H1 (cell line): ENCODE measurements around the gene ST8SIA3. TPM values are rescaled to one million over a fixed set of nuclear protein-coding genes. Genes with fewer than 3 reads are reported as not detected.

Experiments
- CTCF ChIA-PET: fragments of 300-600 bp; sonication (Branson Sonifier 250); formaldehyde crosslinking; loops from one replicate; lab custom pipeline; 2021; ENCODE audit not compliant: partially characterized antibody; lab: Charles Lee
- POLR2A ChIA-PET: fragments of 300-600 bp; sonication (Branson Sonifier 250); formaldehyde crosslinking; loops from one replicate; lab custom pipeline; 2021; ENCODE audit warnings: inconsistent platforms; ENCODE audit not compliant: partially characterized antibody; lab: Charles Lee
- DNase-seq, 2 experiments: peaks; one replicate each; pipeline versions ENCODE4 v3.0.0 to v3.0.0-alpha.2; 2010 to 2022; ENCODE audit warnings: low spot score in 2 of 2, low read depth in 1 of 2, mixed read lengths in 1 of 2
- FAIRE-seq: peaks from 2 replicates; lab custom pipeline; 2011; peaks lifted over from hg19 to GRCh38; lab: Jason Lieb, UNC
- H2AFZ ChIP-seq: 2 replicates; pipeline ENCODE4 v1.8.1; 2012; ENCODE audit warnings: low read length, inconsistent platforms
- H2AK5ac ChIP-seq: 2 replicates; pipeline ENCODE4 v1.6.1; 2013; ENCODE audit warnings: low read depth, low read length
- H2BK120ac ChIP-seq: replicated peaks from 2 replicates; pipeline ENCODE3; 2013; ENCODE audit warnings: low read depth, low read length, inconsistent platforms
- H2BK12ac ChIP-seq: 2 replicates; pipeline ENCODE4 v1.6.1; 2013; ENCODE audit warnings: low read depth, low read length
- H2BK15ac ChIP-seq: 2 replicates; pipeline ENCODE4 v1.6.1; 2013; ENCODE audit warnings: low read length
- H2BK20ac ChIP-seq: 2 replicates; pipeline ENCODE4 v1.6.1; 2013; ENCODE audit warnings: low read length
- H2BK5ac ChIP-seq: 2 replicates; pipeline ENCODE4 v1.6.1; 2013; ENCODE audit warnings: low read depth, low read length
- H3K14ac ChIP-seq: 2 replicates; pipeline ENCODE4 v1.6.1; 2013; ENCODE audit warnings: inconsistent platforms; ENCODE audit not compliant: insufficient read length
- H3K18ac ChIP-seq: 2 replicates; pipeline ENCODE4 v1.6.1; 2013; ENCODE audit warnings: low read length; ENCODE audit errors: extremely low read depth
- H3K23ac ChIP-seq: 2 replicates; pipeline ENCODE4 v1.6.1; 2013; ENCODE audit warnings: inconsistent platforms; ENCODE audit not compliant: insufficient read length
- H3K23me2 ChIP-seq: 2 replicates; pipeline ENCODE4 v1.6.1; 2013; ENCODE audit warnings: low read depth, low read length
- H3K27ac ChIP-seq: 2 replicates; pipeline ENCODE4 v1.6.1; 2011; ENCODE audit warnings: low read depth, low read length, inconsistent platforms
- H3K27me3 ChIP-seq, 4 experiments: replicated peaks in 1 of 4; 1 replicate in 1 of 4; 2 replicates in 3 of 4; pipeline versions ENCODE4 v1.6.1 to v1.8.1; 2011 to 2013; ENCODE audit warnings: low read length in 3 of 4, mild to moderate bottlenecking in 3 of 4, inconsistent platforms in 2 of 4, mixed read lengths in 2 of 4, moderate library complexity in 1 of 4; ENCODE audit not compliant: control insufficient read depth in 3 of 4, insufficient read depth in 3 of 4; ENCODE audit errors: extremely low read depth in 1 of 4
- H3K36me3 ChIP-seq, 4 experiments: 2 replicates each; pipeline versions ENCODE4 v1.6.1 to v1.8.1; 2011 to 2013; ENCODE audit warnings: mild to moderate bottlenecking in 4 of 4, low read length in 3 of 4, moderate library complexity in 2 of 4, control low read depth in 1 of 4, inconsistent platforms in 1 of 4; ENCODE audit not compliant: insufficient read depth in 4 of 4, control insufficient read depth in 2 of 4
- H3K4ac ChIP-seq: replicated peaks from 2 replicates; pipeline ENCODE3; 2013; ENCODE audit warnings: low read length, low read depth, mixed read lengths, inconsistent platforms; ENCODE audit not compliant: insufficient read length
- H3K4me1 ChIP-seq, 4 experiments: replicated peaks in 1 of 4; 1 replicate in 1 of 4; 2 replicates in 3 of 4; pipeline versions ENCODE4 v1.6.1 to v1.8.1; 2011 to 2013; ENCODE audit warnings: low read length in 3 of 4, inconsistent platforms in 2 of 4, mixed read lengths in 1 of 4; ENCODE audit not compliant: insufficient read depth in 4 of 4, control insufficient read depth in 3 of 4
- H3K4me2 ChIP-seq, 2 experiments: 2 replicates each; pipeline versions ENCODE4 v1.6.1 to v1.8.1; 2011 to 2013; ENCODE audit warnings: low read depth in 2 of 2, low read length in 2 of 2, control low read depth in 1 of 2, inconsistent platforms in 1 of 2, mild to moderate bottlenecking in 1 of 2; ENCODE audit not compliant: insufficient read depth in 1 of 2
- H3K4me3 ChIP-seq, 4 experiments: fragments of 200-600, 300-600 bp in 1 of 4; sonication (generic), shearing (Covaris generic), sonication (Bioruptor Twin) in 1 of 4; 2 replicates each; pipeline versions ENCODE4 v1.5.1 to v1.8.1; 2011 to 2016; ENCODE audit warnings: low read length in 4 of 4, low read depth in 3 of 4, control low read depth in 2 of 4, inconsistent platforms in 2 of 4, mild to moderate bottlenecking in 2 of 4, mixed read lengths in 1 of 4, moderate library complexity in 1 of 4; ENCODE audit not compliant: insufficient read depth in 2 of 4; ENCODE audit errors: extremely low read depth in 1 of 4
- H3K56ac ChIP-seq: replicated peaks from 2 replicates; pipeline ENCODE3; 2013; ENCODE audit warnings: low read depth, mild to moderate bottlenecking, mixed read lengths, low read length, inconsistent platforms; ENCODE audit not compliant: insufficient read length
- H3K79me1 ChIP-seq: 2 replicates; pipeline ENCODE4 v1.6.1; 2013; ENCODE audit warnings: low read depth, low read length, control low read depth
- H3K79me2 ChIP-seq, 2 experiments: 2 replicates each; pipeline versions ENCODE4 v1.6.1 to v1.8.1; 2012 to 2013; ENCODE audit warnings: low read length in 2 of 2, mild to moderate bottlenecking in 2 of 2, inconsistent platforms in 1 of 2; ENCODE audit not compliant: insufficient read depth in 2 of 2, control insufficient read depth in 1 of 2
- H3K9ac ChIP-seq, 4 experiments: replicated peaks in 1 of 4; 1 replicate in 1 of 4; 2 replicates in 3 of 4; pipeline versions ENCODE4 v1.6.1 to v1.8.1; 2011 to 2013; ENCODE audit warnings: low read depth in 3 of 4, low read length in 3 of 4, control low read depth in 2 of 4, mild to moderate bottlenecking in 2 of 4, moderate library complexity in 2 of 4, inconsistent platforms in 1 of 4; ENCODE audit errors: extremely low read depth in 1 of 4
- H3K9me3 ChIP-seq, 2 experiments: 2 replicates each; pipeline versions ENCODE4 v1.6.1 to v1.8.1; 2012 to 2013; ENCODE audit warnings: mild to moderate bottlenecking in 2 of 2, moderate library complexity in 2 of 2, control low read depth in 1 of 2, inconsistent platforms in 1 of 2, low read depth in 1 of 2, low read length in 1 of 2, mixed read lengths in 1 of 2; ENCODE audit not compliant: insufficient read depth in 2 of 2
- H4K20me1 ChIP-seq, 2 experiments: replicated peaks in 1 of 2; 2 replicates each; pipeline versions ENCODE3 to v1.8.1; 2011 to 2013; ENCODE audit warnings: inconsistent platforms in 2 of 2, low read length in 2 of 2, mild to moderate bottlenecking in 1 of 2; ENCODE audit not compliant: insufficient read depth in 2 of 2, control insufficient read depth in 1 of 2
- H4K5ac ChIP-seq: 2 replicates; pipeline ENCODE4 v1.6.1; 2013; ENCODE audit warnings: low read length, low read depth, mixed read lengths, inconsistent platforms; ENCODE audit not compliant: insufficient read length
- H4K8ac ChIP-seq: 2 replicates; pipeline ENCODE4 v1.8.0; 2013; ENCODE audit warnings: mild to moderate bottlenecking, moderate library complexity, low read length, inconsistent platforms; ENCODE audit not compliant: insufficient read depth; ENCODE audit errors: extremely low read depth
- H4K91ac ChIP-seq: replicated peaks from 2 replicates; pipeline ENCODE3; 2013; ENCODE audit warnings: low read length, mixed read lengths, inconsistent platforms; ENCODE audit not compliant: insufficient read length
- E2F6 ChIP-seq: IDR thresholded peaks from 2 replicates; pipeline ENCODE4 v1.6.1; 2012; ENCODE audit warnings: inconsistent platforms
- RNF2 ChIP-seq: fragments of 200-900, 300-1000 bp; sonication (generic); IDR thresholded peaks from 2 replicates; pipeline ENCODE4 v1.7.1; 2016; ENCODE audit warnings: borderline replicate concordance, low read depth, mild to moderate bottlenecking, antibody characterized with exemption, low read length; ENCODE audit not compliant: poor library complexity, severe bottlenecking; ENCODE audit errors: missing control alignments
- polyA plus RNA-seq, 7 experiments: library from polyadenylated mRNA; depleted of rRNA in 3 of 7; stranded (reverse) in 5 of 7; unstranded in 2 of 7; fragments of >200 nt in 5 of 7; fragments of 200-250 nt in 2 of 7; gene quantifications; 1 replicate in 5 of 7; 2 replicates in 1 of 7; 4 replicates in 1 of 7; pipeline versions ENCODE4 v1.2.1 to v1.2.3, GENCODE V29; 2011 to 2013; ENCODE audit warnings: missing spikeins in 2 of 7, mixed read lengths in 2 of 7
- total RNA-seq: library from RNA; stranded (reverse); fragmentation: NEBNext Ultra II Directional; extraction: Animal tissue kit (Norgen Biotek cat#: 25700); gene quantifications from 2 replicates; pipeline ENCODE4 v1.2.1, GENCODE V29; 2021

The ST8SIA3 gene
- total and polyA plus RNA-seq, 2 of the 8 experiments (the other 6 are each of a cell fraction or from before 2014, with no cell fraction given): 1.2 to 3.7 TPM

DNA sequence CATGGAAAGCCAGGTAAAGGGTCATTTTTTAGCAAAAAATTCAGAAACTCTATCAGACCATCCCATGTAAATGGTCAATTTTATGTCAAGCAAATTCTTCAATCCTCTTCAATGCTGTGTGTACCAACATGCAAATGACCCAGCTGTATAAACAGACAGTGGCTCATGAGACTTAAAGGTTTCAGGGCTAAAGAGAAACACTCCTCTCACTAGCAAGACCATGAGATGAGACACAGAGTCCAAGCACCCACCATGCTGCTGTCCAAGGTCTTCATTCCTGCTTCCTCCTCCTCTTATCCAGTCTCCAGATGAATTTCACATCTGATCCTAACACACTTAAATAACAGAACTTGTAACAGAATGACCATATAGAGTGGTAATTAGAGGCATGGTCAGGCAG lies 52.0 kb downstream of the ST8SIA3 start:
- Histone ChIP-seq H3K4ac (no peak overlapping the region), H3K56ac (no peak overlapping the region), H2BK15ac (no peak overlapping the region), H3K14ac (no peak overlapping the region), H3K4me1 (no peaks in the 10 kb centered on the region), H3K27ac (no peak overlapping the region), H3K27me3 (no peaks in the 10 kb centered on the region), H2BK120ac (no peak overlapping the region), H2BK5ac (no peak overlapping the region), H4K20me1 (no peaks in the 10 kb centered on the region), H3K4me2 (no peak overlapping the region), H4K5ac (no peak overlapping the region), H3K9me3 (no peaks in the 10 kb centered on the region), H3K4me3 (no peak overlapping the region), H2BK12ac (no peak overlapping the region), H4K91ac (no peak overlapping the region), H2AK5ac (no peak overlapping the region), H4K8ac (no peak overlapping the region), H3K36me3 (no peaks in the 10 kb centered on the region), H3K18ac (no peak overlapping the region), H3K79me2 (no peaks in the 10 kb centered on the region), H3K79me1 (no peaks in the 10 kb centered on the region), H3K9ac (no peak overlapping the region), H3K23me2 (no peaks in the 10 kb centered on the region), H3K23ac (no peak overlapping the region), H2BK20ac (no peak overlapping the region), H2AFZ (no peak overlapping the region)
- no peak for FAIRE-seq
- ChIA-PET CTCF (interaction anchor here (0.9 kb wide), 1 partner anchor 13 kb away, joined by 4 read pairs; no protein-coding TSS in a partner anchor), POLR2A (no interaction called here)
- DNase-seq: no peak
- TF ChIP-seq RNF2 (no peak), E2F6 (no peak)
